Measurements from ENCODE around the gene ITPA. TPM values are rescaled to one million over a fixed set of nuclear protein-coding genes. Genes with fewer than 3 reads are reported as not detected.

The ITPA gene
- total RNA-seq, 1 experiment from 2014 or later: 69.2 TPM

GRCh38 chr20:3188823-3189413 is 20.4 kb upstream of the ITPA start:
- peaks cover 9% of the 10 kb centered on the region; the same call in 1 of the 2 replicates for H3F3A ChIP-seq (ENCODE audit: insufficient read depth, low read depth)
- no peaks in the 10 kb centered on the region for H4K20me1 ChIP-seq (ENCODE audit: insufficient read depth)
- intact Hi-C loops (cut with micrococcal nuclease; ENCODE audit: unreplicated experiment): no loop called here
- TF ChIP-seq CTCF (conservative IDR thresholded peaks at IDR 0.05): no peak
- TF ChIP-seq EZH2 (IDR thresholded peaks at IDR 0.05; ENCODE audit: low read depth): no peak
- no peak overlapping the region for H3K4me2 ChIP-seq
- H3K4me3 ChIP-seq: no peak overlapping the region
- no peaks in the 10 kb centered on the region for H3K79me2 ChIP-seq (ENCODE audit: low read depth)
- no TSS peak for BruUV-seq (replicated peaks)
- H2AFZ ChIP-seq: no peak overlapping the region
- H3K27me3 ChIP-seq (ENCODE audit: insufficient read depth, low read depth): no peaks in the 10 kb centered on the region
- no peak overlapping the region for H3K27ac ChIP-seq
- no peaks in the 10 kb centered on the region for H3K9me2 ChIP-seq (ENCODE audit: insufficient read depth)
- 0 out of 2 replicates have a peak, but pooled peaks cover 3% of the 10 kb centered on the region for H3K36me3 ChIP-seq (ENCODE audit: low read depth)
- ChIA-PET CTCF (no interaction called here), POLR2A (ENCODE audit: unreplicated experiment) (no interaction called here)
- no peaks in the 10 kb centered on the region for H3K4me1 ChIP-seq (replicated peaks; ENCODE audit: insufficient read depth)
- H3K9me3 ChIP-seq (ENCODE audit: insufficient read depth, low read depth): no peaks in the 10 kb centered on the region; the same call in 1 of the 2 replicates
- DNase-seq: no peak

- H3K79me2 ChIP-seq (ENCODE audit: low read depth): no peaks in the 10 kb centered on the region
- intact Hi-C loops (cut with micrococcal nuclease; ENCODE audit: unreplicated experiment): no loop called here
- no peaks in the 10 kb centered on the region for H3K9me3 ChIP-seq (ENCODE audit: insufficient read depth, low read depth)
- no peaks in the 10 kb centered on the region for H3K27me3 ChIP-seq (ENCODE audit: insufficient read depth, low read depth)
- CTCF ChIA-PET: no interaction called here
- H2AFZ ChIP-seq: no peak overlapping the region
- no peak overlapping the region for H3K4me3 ChIP-seq
- 0 out of 2 replicates have a peak, but pooled peaks cover 2% of the 10 kb centered on the region for H3F3A ChIP-seq (ENCODE audit: insufficient read depth, low read depth)
- no peaks in the 10 kb centered on the region for H4K20me1 ChIP-seq (ENCODE audit: insufficient read depth)
- no peak for TF ChIP-seq EZH2 (IDR thresholded peaks at IDR 0.05; ENCODE audit: low read depth)
- H3K36me3 ChIP-seq (ENCODE audit: low read depth): 0 out of 2 replicates have a peak, but pooled peaks cover 3% of the 10 kb centered on the region
- no peak overlapping the region for H3K4me2 ChIP-seq
- no peak for DNase-seq
- POLR2A ChIA-PET (ENCODE audit: unreplicated experiment): interaction anchor here (0.6 kb wide), 1 partner anchor 36 kb away, joined by 21 read pairs; no protein-coding TSS in a partner anchor
- H3K9me2 ChIP-seq (ENCODE audit: insufficient read depth): no peaks in the 10 kb centered on the region
- H3K4me1 ChIP-seq (replicated peaks; ENCODE audit: insufficient read depth): no peaks in the 10 kb centered on the region
- no peak overlapping the region for H3K27ac ChIP-seq
- BruUV-seq (replicated peaks): no TSS peak
These were observed 19.7 kb upstream of the ITPA start for GRCh38 chr20:3189561-3190131.

- intact Hi-C loops (cut with micrococcal nuclease; ENCODE audit: unreplicated experiment): no loop called here
- BruUV-seq (replicated peaks): no TSS peak
- H3K27me3 ChIP-seq (ENCODE audit: insufficient read depth, low read depth): no peaks in the 10 kb centered on the region
- no peak overlapping the region for H3K4me3 ChIP-seq
- H3K9me2 ChIP-seq (ENCODE audit: insufficient read depth): no peaks in the 10 kb centered on the region
- no peak for DNase-seq
- no peak overlapping the region for H3K27ac ChIP-seq
- H3K79me2 ChIP-seq (ENCODE audit: low read depth): no peaks in the 10 kb centered on the region
- H3K9me3 ChIP-seq (ENCODE audit: insufficient read depth, low read depth): no peaks in the 10 kb centered on the region
- H2AFZ ChIP-seq: no peak overlapping the region
- H4K20me1 ChIP-seq (ENCODE audit: insufficient read depth): no peaks in the 10 kb centered on the region
- H3K4me2 ChIP-seq: no peak overlapping the region
- POLR2A ChIA-PET (ENCODE audit: unreplicated experiment): no interaction called here
- CTCF ChIA-PET: interaction anchor here (0.6 kb wide), 1 partner anchor 10 kb away, joined by 5 read pairs; no protein-coding TSS in a partner anchor
- 0 out of 2 replicates have a peak, but pooled peaks cover 3% of the 10 kb centered on the region for H3K36me3 ChIP-seq (ENCODE audit: low read depth)
- no peaks in the 10 kb centered on the region for H3K4me1 ChIP-seq (replicated peaks; ENCODE audit: insufficient read depth)
- no peaks in the 10 kb centered on the region for H3F3A ChIP-seq (ENCODE audit: insufficient read depth, low read depth)
- TF ChIP-seq EZH2 (IDR thresholded peaks at IDR 0.05; ENCODE audit: low read depth): no peak
These were observed 18.6 kb upstream of the ITPA start for GRCh38 chr20:3190681-3191111.

- POLR2A ChIA-PET (ENCODE audit: unreplicated experiment): no interaction called here
- TF ChIP-seq CTCF (conservative IDR thresholded peaks at IDR 0.05) (no peak), EZH2 (IDR thresholded peaks at IDR 0.05; ENCODE audit: low read depth) (no peak)
- no TSS peak for BruUV-seq (replicated peaks)
These were observed 16.9 kb upstream of the ITPA start for GRCh38 chr20:3192226-3193015.

More at GRCh38 chr20:3192226-3193015, 16.9 kb upstream of the ITPA start:
- DNase-seq: no peak
- H3K9me2 ChIP-seq (ENCODE audit: insufficient read depth): no peaks in the 10 kb centered on the region
- H3K4me2 ChIP-seq: no peak overlapping the region
- H3K36me3 ChIP-seq (ENCODE audit: low read depth): 0 out of 2 replicates have a peak, but pooled peaks cover 3% of the 10 kb centered on the region
- no peak overlapping the region for H3K4me3 ChIP-seq
- H3K9me3 ChIP-seq (ENCODE audit: insufficient read depth, low read depth): no peaks in the 10 kb centered on the region
- H2AFZ ChIP-seq: no peak overlapping the region
- H3K27me3 ChIP-seq (ENCODE audit: insufficient read depth, low read depth): no peaks in the 10 kb centered on the region
- H3K27ac ChIP-seq: no peak overlapping the region
- H3K79me2 ChIP-seq (ENCODE audit: low read depth): no peaks in the 10 kb centered on the region
- no peaks in the 10 kb centered on the region for H3F3A ChIP-seq (ENCODE audit: insufficient read depth, low read depth)
- intact Hi-C loops (cut with micrococcal nuclease; ENCODE audit: unreplicated experiment): no loop called here
- no peaks in the 10 kb centered on the region for H4K20me1 ChIP-seq (ENCODE audit: insufficient read depth)
- no peaks in the 10 kb centered on the region for H3K4me1 ChIP-seq (replicated peaks; ENCODE audit: insufficient read depth)
- CTCF ChIA-PET: interaction anchor here (0.6 kb wide), 1 partner anchor 164 kb away, joined by 3 read pairs; no protein-coding TSS in a partner anchor

Measured in PC-9 (cell line).